Stimulated activated CD4-positive, alpha-beta T cell treated with anti-CD3 and anti-CD28 coated beads, Interleukin-12 subunit alpha, Interleukin-12 subunit beta, amount 100 ng/mL, for 24 hours (primary cell): ENCODE measurements around the gene C22orf23.
A peak's percentile ranks its signal among the peaks of the same experiment; 100 is the strongest.
"Not testable (repeated sequence)": the region's sequence is repeated elsewhere in the genome, so short reads cannot be mapped to it uniquely, and the experiment has no call there.

Experiments used
- DNase-seq, 2 experiments: peaks; one replicate each; pipeline ENCODE4 v3.0.0-alpha.2; 2020; ENCODE audit warnings: low read depth in 2 of 2

Gene C22orf23

DNA sequence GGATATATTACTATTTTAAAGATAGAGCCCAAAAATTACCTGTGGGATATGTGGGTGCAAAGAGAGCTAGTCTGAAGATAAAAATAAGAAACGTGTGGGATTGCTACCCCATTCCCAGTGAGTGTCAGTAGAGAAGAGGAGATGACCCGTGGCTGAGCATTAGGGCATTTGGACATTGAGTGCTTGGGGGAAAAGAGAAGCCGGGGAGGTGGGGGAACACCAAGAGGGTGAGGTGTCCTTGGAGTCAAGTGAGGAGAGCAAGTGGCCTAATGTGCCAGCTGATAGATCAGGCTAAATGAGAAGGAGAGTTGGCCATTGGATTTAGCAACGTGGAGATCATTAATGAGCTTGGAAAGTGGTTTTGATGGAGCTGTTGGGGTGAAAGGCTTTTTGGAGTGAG, 1.3 kb upstream of the C22orf23 start:
- no peak for DNase-seq

DNA sequence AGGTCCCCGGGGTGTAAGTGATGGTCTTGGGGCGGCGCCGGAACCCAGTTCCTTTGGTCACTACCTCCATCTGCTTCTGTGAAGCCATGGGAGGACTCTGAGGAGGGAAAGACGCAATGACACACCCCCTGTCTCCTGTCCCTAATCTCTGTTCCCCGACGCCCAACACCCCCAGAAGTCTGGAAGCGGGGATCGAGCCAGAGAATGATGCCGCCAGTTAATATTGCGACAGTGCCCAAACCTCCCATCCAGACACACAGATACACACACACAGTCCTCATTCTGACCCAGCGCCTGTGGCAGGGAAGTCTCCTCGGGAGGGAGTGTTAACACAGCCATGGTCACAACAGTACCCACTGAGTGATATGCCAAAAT, 352 bp downstream of the C22orf23 start:
- no peak for DNase-seq

DNA sequence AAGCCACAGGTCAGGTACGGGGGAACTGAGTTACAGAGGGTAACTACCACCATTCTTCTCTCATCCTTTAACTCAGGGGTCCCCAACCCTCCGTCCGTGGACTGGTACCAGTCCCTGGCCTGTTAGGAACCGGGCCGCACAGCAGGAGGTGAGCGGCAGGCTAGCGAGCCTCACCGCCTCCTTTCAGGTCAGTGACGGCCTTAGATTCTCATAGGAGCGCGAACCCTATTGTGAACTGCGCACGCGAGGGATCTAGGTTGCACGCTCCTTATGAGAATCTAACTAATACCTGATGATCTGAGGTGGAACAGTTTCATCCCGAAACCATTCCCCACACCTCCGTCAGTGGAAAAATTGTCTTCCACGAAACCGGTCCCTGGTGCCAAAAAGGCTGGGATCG, 772 bp downstream of the C22orf23 start:
- not testable (repeated sequence) for DNase-seq

DNA sequence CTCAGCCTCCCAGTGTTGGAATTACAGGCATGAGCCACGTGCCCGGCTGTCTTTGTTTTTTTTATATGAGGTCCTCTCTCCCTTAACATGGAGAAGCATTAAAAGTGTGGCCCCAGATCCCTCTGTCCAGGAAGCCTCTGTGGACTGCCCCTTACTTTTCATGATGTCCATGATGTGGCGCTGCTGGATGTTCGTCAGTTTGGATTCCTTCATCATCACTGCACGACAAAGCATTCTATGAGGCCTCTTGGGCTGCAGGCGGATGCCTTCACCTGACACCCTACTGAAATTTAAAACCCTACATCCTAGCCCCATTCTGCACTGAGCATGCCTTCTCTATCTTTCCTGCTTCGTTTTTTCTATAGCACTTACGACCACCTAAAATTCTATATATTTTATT, 2.1 kb downstream of the C22orf23 start:
- no peak for DNase-seq

DNA sequence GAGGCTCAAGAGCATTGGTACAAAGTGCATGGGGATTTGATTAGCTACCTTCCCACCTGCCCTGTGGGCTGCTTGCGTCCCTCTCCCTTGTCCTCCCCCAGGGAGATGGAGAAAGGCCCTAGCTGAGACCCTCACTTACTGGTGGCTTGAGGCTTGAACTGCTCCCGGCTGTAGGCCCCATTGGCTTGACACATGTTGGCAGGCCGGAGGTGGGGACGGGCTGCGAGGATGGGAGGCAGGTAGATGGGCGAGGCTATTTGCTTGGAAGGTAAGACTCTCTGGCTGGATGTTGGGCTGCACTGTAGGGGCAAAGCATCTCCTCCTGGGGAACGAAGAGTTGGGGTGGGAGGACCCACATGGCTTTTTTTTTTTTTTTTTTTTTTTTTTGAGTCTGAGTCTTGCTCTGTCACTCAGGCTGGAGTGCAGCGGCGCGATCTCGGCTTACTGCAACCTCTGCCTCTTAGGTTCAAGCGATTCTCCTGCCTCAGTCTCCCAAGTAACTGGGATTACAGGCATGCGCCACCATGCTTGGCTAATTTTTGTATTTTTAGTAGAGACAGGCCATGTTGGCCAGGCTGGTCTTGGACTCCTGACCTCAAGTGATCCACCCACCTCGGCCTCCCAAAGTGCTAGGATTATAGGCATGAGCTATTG, 6.1 kb downstream of the C22orf23 start:
- not testable (repeated sequence) for DNase-seq

DNA sequence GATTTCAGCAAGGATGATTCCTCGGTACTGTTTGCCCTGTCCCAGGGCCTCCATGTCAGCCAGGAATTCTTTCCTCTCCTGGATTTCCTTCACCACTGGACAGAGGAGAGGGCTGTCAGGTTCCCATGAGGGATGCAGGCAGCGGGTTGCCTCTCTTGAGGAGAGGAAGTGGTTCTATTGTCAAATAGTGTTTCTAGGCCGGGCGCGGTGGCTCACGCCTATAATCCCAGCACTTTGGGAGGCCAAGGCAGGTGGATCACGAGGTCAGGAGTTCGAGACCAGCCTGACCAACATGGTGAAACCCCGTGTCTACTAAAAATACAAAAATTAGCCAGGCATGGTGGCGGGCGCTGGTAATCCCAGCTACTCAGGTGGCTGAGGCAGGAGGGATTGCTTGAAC, 9.0 kb downstream of the C22orf23 start:
- DNase-seq, result not testable (repeated sequence)

DNA sequence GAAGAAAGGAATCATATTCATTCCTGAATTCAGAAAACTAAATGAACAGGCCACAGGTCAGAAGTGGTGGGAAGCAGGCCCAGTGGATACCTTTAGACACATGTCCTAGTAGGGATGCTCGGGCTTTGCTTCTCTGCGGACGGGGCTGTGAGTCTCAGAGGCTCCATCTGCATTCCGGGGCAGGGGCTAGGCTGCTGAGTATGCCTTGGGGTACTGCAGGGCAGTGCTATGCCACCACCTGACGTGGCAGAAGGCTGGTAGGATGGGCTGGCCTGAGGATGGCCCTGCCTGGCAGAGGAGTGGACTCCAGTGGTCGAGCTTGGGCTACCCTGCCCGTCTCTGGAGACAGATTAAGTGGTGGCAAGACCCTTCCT, 9.6 kb downstream of the C22orf23 start:
- DNase-seq, result no peak

DNA sequence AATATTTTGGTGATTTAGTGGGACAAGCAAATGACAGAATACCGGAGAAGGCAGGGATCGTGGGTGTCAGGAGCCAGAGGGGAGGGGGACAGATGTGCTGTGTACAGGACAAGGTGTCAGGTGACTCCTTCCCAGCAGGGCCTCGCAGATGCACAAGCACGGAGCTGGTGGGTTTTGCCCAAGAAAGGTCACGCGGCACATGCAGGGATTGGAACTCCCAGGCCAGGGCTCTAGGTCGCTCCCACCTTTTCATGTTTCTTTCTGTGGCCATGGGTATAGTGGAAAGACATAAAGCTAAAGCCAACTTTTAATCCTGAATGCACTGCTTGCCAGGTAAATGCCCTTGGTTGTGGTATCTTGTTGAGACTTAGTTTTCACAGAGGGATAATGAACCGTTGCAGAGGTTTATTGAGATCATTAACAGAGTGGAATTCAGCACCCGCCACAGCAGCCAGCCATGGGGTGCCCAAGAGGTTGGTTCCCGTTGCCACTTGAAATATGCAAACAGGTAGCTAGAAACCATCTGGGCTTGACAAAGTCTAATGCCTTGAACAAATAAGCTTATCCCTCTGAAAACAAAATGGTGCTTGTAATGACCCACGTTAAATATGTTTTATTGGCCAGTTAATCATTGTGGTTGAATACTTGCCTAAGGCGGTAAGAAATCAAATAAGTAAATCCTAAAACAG, 10.1 kb downstream of the C22orf23 start:
- no peak for DNase-seq

DNA sequence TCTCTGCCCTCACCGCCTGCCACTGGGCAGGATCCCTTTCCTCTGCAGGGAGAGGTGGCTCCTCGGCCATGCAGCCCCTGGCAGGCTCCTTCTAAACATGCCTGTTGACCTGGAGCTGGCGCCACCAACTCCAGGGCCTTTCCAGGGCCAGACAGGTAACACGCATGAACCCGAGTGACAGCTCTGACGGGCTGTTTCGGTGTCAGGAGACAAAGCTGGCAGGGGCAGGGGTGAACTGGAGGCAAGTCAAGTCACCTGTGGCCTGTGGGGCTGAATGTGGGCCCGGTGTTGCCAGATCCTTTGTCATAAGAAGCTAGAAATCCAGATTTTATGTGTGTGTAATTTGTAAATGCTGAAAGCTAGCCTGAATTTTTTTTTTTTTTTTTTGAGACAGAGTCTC, 11.3 kb downstream of the C22orf23 start:
- DNase-seq, result no peak

DNA sequence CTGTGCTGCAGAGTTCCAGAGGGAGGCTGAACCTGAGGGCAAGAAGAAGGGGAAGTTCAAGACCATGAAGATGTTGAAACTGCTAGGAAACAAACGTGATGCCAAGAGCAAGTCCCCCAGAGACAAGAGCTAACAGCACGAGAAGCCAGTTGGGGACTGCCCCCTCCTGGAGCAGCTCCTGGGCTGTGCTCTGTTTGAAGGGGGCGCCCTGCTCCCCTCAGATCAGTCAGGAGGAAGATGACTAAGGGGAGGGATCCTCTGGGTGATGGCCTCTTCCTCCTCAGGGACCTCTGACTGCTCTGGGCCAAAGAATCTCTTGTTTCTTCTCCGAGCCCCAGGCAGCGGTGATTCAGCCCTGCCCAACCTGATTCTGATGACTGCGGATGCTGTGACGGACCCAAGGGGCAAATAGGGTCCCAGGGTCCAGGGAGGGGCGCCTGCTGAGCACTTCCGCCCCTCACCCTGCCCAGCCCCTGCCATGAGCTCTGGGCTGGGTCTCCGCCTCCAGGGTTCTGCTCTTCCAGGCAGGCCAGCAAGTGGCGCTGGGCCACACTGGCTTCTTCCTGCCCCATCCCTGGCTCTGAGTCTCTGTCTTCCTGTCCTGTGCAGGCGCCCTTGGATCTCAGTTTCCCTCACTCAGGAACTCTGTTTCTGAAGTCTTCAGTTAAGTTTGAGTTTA, 12.6 kb downstream of the C22orf23 start:
- DNase-seq, result no peak

DNA sequence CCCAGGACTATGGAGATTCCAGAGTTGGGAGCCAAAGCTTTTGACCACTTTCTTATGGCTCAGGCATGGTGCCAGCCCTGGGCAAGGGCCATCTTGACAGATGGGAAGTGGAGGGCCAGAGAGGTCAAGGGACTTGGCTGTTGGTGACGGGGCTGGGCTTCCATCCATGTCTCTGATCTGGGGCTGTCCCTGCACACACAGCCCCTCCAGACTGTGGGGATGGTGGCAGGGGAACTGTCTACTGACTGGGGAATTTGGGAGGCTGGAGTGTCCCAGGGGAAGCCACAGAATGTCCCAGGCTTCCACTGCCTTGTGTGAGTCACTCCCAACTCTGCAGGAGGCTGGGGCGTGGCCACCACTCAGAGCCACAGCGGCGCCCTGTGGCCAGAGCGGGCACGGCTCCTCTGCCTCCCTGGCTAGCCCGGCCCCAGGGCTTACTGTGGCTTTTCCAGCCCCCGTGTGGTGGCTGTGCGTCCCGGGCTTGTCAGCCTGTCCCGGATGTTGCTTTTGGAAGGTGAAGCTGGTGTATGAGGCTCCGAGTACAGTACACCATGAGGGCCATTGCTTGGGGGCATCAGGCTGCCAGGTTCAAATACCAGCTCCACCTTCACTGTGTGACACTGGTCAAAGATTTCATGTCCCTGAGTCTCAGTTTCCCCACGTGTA, 19.6 kb downstream of the C22orf23 start:
- peak; percentile 65 to 85 for DNase-seq

DNA sequence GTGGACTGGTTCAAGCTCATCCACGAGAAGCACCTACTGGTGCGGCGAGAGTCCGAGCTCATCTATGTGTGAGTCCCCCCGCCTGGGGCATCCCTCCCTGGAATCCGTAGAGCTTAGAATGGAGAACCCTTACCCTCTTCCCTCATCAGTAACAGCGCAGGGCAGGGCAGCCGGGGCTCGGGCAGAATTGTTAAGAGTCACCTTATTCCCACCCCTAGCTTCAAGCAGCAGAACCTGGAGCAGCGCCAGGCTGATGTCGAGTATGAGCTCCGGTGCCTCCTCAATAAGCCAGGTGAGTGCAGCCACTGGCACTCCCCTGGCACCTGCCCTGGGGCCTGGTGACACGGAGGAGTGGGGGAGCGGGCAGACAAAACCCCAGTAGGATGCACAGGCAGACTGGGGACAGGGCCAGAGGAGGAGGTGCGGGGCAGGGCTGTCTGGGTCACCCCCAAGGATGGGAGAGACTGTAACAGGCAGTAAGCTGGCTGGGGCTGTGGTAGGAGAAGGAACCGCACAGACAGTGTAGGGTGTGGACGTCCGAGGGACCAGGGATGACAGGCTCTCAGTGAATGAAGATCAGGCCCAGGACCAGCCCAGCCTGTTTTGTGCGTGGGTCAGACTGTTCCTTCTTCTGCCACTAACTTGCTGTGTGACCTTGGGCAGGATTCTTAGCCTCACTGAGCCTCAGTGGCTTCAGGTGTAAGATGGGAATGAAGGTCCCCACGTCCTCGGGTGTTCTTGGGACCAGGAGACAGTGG, 20.4 kb downstream of the C22orf23 start:
- DNase-seq, result no peak

DNA sequence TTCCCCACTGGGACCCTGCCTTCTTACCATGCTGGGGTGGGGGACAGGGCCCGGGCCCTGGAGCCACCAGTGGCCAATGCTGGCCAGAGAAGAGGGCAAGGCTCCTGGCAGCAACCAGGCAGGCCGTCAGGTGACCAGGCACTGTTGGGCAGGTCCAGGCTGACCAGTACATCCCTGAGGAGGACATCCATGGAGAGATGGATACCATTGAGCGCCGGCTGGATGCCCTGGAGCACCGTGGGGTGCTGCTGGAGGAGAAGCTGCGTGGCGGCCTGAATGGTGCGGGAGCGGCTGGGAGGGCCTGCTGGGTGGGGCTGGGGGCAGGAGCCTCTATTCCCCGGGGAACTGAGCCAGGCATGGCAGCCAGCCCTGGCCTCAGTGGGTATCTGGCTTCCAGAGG, 21.0 kb downstream of the C22orf23 start:
- DNase-seq, result no peak

DNA sequence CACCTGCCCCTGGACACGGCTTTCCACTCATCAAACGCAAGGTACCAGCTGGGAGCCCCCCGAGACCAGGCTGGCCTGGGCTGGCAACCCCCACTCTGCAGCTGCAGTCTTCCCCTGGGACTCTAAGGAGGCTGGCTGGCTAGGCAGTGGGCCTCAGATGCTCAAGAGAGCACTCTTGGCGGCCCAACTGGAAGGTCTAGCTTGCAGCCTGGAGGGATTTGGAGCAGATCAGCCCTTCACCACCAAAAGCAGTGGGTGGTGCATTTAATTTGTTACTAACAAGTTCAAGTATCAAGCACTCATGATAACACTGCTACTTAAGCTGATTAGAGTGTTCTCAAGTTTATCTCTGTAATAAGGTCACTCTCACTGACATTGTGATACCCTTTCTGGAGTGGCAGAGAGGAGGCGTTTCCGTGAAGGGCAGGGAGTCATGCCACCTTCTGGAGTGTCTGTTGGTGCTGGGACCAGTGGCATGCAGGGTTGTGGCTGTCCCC, 21.5 kb downstream of the C22orf23 start:
- DNase-seq, result no peak

DNA sequence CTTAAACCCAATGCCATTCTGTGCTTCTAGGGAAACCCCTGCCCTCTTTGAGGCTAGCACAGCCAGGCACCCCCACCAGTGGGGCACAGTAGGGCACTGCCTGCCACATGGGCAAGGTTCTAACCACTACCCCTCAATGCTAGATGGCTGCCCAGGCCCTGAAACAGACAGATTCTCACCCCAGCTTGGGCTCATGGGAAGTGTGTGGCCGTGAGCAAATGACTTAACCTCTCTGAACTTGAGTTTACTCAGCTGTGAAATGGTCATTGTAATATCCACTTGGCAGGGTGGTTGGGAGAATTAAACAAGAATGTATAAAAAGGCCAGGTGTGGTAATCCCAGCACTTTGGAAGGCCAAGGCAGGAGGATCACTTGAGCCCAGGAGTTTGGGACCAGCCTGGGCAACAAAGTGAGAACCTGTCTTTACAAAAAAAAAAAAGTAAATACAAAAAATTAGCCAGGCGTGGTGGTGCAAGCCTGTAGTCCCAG, 22.4 kb downstream of the C22orf23 start:
- DNase-seq, result no peak

DNA sequence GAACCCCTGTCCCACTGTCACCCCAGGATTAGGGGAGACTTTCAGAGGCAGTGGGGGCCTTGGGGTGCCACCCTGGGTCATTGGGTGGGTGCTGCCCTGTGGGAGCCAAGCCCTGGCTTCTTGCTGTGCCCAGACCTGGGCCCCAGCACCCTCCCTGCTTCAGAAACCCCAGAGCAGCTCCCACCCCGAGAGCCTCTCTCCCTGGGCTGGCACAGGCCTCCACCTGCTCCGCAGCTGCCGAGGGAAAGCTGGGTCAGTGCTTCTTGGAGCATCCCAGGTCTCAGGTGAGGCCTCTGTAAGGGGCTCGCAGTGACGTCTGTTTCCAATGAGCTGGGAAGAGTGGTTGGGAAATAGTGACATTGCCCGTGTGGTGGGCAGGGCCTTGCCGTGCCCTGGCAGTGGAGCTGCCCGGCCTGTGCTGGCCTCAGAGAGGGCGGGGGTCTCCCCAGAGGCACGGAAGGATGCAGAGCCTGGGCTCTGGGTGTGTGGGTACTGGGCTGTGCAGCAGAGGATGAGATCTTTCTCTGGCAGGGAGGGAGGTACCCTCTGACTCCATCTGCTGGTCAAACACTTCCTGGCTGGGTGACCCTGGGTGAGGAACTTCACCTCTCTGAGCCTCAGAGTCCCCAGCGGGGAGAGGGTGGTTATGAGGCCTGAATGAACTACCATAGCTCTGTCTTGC, 23.0 kb downstream of the C22orf23 start:
- no peak for DNase-seq

DNA sequence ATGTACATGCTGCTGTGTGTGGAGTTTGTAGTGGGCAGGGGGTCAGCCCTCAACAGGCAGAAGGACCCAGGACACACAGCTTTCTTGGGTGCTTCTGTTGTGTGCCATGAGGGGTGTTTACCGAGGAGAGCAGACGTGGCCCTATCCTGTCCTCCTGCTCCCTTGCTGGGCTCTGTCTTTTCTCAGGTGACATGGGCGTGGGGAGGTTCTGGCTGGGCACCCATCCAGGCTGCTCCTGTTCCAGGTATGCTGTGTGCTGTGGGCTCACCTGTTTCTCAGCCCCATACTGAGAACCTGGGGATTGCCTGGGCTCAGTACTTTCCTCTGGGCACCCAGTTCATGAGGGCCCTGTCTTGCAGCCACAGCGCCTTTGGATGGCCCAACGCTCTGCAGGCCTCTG, 24.0 kb downstream of the C22orf23 start:
- DNase-seq, result no peak

DNA sequence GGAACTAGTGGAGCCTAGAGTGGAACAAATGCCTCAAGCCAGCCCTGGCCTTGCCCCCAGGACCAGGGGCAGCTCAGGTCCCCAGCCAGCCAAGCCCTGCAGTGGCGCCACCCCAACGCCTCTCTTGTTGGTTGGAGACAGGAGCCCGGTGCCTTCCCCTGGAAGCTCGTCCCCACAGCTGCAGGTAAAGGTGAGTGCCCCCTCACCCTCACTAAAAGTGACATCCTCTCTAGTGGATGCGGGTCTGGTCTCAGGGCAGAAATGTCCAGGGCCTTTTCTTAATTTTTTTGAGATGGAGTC, 25.8 kb downstream of the C22orf23 start:
- DNase-seq, result no peak

DNA sequence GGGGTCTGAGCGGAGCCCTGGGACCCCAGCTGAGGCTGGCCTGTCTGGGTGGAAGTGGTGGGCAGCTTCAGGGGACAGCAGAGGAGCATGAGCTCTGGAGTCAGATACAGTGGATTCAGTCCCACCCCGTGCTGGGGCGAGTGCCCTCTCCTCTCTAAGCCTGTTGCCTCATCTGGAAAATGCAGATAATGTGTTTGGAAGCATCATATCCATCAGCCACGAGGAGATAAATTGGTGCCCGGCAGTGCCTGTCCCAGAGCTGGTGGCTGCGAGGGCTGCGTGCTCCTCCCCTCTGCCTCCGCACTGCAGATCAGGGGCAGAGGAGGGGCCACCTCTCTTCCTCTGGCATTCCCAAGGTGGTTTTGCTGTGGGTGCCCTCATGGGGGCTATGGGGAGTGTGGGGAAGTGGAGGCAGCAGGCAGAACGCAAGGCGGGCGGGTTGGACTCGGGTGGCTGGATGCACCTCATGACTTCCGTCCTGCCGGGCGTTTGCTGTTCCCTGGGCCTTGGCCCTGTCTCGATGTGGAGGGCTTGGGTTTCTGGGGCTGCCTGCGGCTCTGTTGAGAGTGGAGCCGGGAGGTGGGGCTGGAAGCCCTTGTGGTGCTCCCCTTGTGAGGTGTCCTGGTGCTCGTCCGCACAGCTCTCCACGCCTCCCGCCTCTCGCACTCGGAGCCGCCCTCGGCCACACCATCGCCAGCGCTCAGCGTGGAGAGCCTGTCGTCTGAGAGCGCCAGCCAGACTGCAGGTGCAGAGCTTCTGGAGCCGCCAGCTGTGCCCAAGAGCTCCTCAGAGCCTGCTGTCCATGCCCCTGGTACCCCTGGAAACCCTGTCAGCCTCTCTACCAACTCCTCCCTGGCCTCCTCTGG, 26.4 kb downstream of the C22orf23 start:
- DNase-seq, result no peak

DNA sequence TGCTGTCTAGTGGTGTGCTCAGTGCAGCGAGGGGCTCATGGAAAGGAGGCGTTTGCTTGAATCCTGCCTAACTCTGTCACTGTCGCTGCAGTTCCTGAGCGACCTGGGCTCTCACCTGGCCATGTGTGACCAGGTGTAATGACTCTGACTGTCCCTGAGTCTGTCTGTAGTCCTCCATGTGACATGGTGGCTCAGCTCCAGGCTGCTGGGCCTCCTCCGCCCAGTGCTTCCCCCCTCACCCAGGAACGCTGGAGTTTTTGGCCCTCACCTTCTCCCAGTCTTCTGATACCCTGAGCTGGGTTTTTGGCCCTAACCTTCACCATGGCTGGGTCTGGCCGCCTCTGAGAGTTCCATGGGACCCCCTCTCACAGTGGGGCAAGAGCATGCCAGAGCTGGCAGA, 27.0 kb downstream of the C22orf23 start:
- no peak for DNase-seq
